GM12878 (cell line): ENCODE measurements around the gene SHROOM3. TPM values are rescaled to one million over a fixed set of nuclear protein-coding genes. Genes with fewer than 3 reads are reported as not detected.

Experiments used
- ATAC-seq: fragments of 200-7000 bp; cut with Tn5 transposase; 3 replicates; pipeline ENCODE4 v1.9.1; 2020; ENCODE audit warnings: mild to moderate bottlenecking, moderate library complexity
- BruUV-seq: library from RNA; stranded (reverse); fragments of 400-500 nt; replicated peaks from 2 replicates; lab custom pipeline; 2021; lab: Mats Ljungman, UMichigan
- CTCF ChIA-PET: fragments of 300-600 bp; sonication (Branson Sonifier 250); formaldehyde crosslinking; extraction: SDS; loops from one replicate; lab custom pipeline; 2021; ENCODE audit warnings: inconsistent platforms; lab: Yijun Ruan, JAX
- POLR2A ChIA-PET: fragments of 350-600 bp; formaldehyde crosslinking; extraction: SDS; loops from one replicate; lab custom pipeline; 2021; ENCODE audit warnings: inconsistent platforms; lab: Charles Lee
- RAD21 ChIA-PET: fragments of 300-600 bp; sonication (Branson Sonifier 250); formaldehyde crosslinking; loops from one replicate; lab custom pipeline; 2023; ENCODE audit warnings: antibody characterized with exemption; ENCODE audit not compliant: unreplicated experiment; lab: Charles Lee
- SMC1A ChIA-PET: fragments of 300-600 bp; sonication (Branson Sonifier 250); formaldehyde crosslinking; loops from one replicate; lab custom pipeline; 2023; ENCODE audit not compliant: unreplicated experiment, uncharacterized antibody; lab: Charles Lee
- DNase-seq: peaks from one replicate; pipeline ENCODE4 v3.0.0-alpha.2; 2011; ENCODE audit warnings: low read depth, low spot score
- FAIRE-seq: peaks from 3 replicates; lab custom pipeline; 2011; peaks lifted over from hg19 to GRCh38; lab: Jason Lieb, UNC
- H2AFZ ChIP-seq: 2 replicates; pipeline ENCODE4 v1.6.0; 2011; ENCODE audit warnings: low read depth, low read length, control low read depth; ENCODE audit not compliant: control insufficient read depth
- H3K27ac ChIP-seq: 2 replicates; pipeline ENCODE4 v1.5.1; 2011; ENCODE audit warnings: control low read depth; ENCODE audit not compliant: control insufficient read depth, insufficient read depth
- H3K27me3 ChIP-seq, 2 experiments: replicated peaks in 1 of 2; 2 replicates each; pipeline versions ENCODE4 v1.6.0 to v1.6.1; 2011; ENCODE audit warnings: low read length in 1 of 2; ENCODE audit not compliant: control insufficient read depth in 2 of 2, insufficient read depth in 2 of 2
- H3K36me3 ChIP-seq, 2 experiments: 2 replicates each; pipeline ENCODE4 v1.5.1; 2011; ENCODE audit warnings: low read length in 1 of 2; ENCODE audit not compliant: control insufficient read depth in 2 of 2, insufficient read depth in 2 of 2
- H3K4me1 ChIP-seq: 2 replicates; pipeline ENCODE4 v1.6.1; 2011; ENCODE audit warnings: mild to moderate bottlenecking, low read length, moderate library complexity, mixed read lengths; ENCODE audit not compliant: control insufficient read depth, insufficient read depth
- H3K4me2 ChIP-seq: 2 replicates; pipeline ENCODE4 v1.6.0; 2011; ENCODE audit warnings: control low read depth; ENCODE audit not compliant: control insufficient read depth, insufficient read depth
- H3K4me3 ChIP-seq: fragments of 200-600 bp; sonication (generic); 2 replicates; pipeline ENCODE4 v1.5.1; 2016
- H3K79me2 ChIP-seq: 2 replicates; pipeline ENCODE4 v1.6.0; 2011; ENCODE audit warnings: low read length; ENCODE audit not compliant: control insufficient read depth, insufficient read depth
- H3K9ac ChIP-seq: 2 replicates; pipeline ENCODE4 v1.8.0; 2011; ENCODE audit warnings: low read length, control low read depth, mixed read lengths; ENCODE audit not compliant: control insufficient read depth, insufficient read depth
- H3K9me3 ChIP-seq: replicated peaks from 3 replicates; pipeline ENCODE4 v1.5.1; 2011; ENCODE audit warnings: mild to moderate bottlenecking, low read length; ENCODE audit not compliant: control insufficient read depth, insufficient read depth
- H4K20me1 ChIP-seq: 2 replicates; pipeline ENCODE4 v1.6.0; 2011; ENCODE audit not compliant: control insufficient read depth, insufficient read depth
- BACH1 ChIP-seq: fragments of 450-650 bp; IDR thresholded peaks from 2 replicates; pipeline ENCODE4 v1.6.1; 2017; ENCODE audit warnings: mild to moderate bottlenecking, borderline replicate concordance
- BCL11A ChIP-seq: IDR thresholded peaks from 2 replicates; pipeline ENCODE4 v1.6.1; 2011; ENCODE audit warnings: low read depth, low read length
- CHD2 ChIP-seq: IDR thresholded peaks from 2 replicates; pipeline ENCODE4 v1.6.1; 2011; ENCODE audit warnings: low read depth, low read length, improper control_type of control experiment, borderline replicate concordance
- FOXK2 ChIP-seq: fragments of 450-650 bp; IDR thresholded peaks from 2 replicates; pipeline ENCODE4 v1.6.1; 2017; ENCODE audit warnings: mild to moderate bottlenecking, moderate library complexity
- LARP7 ChIP-seq: fragments of 450-650 bp; IDR thresholded peaks from 2 replicates; pipeline ENCODE4 v1.6.1; 2017; ENCODE audit warnings: mild to moderate bottlenecking
- POU2F2 ChIP-seq: IDR thresholded peaks from 3 replicates; pipeline ENCODE4 v1.6.1; 2011; ENCODE audit warnings: low read depth, mild to moderate bottlenecking, low read length, borderline replicate concordance
- RUNX3 ChIP-seq: IDR thresholded peaks from 2 replicates; pipeline ENCODE4 v1.6.1; 2012; ENCODE audit warnings: low read length, inconsistent platforms
- SIN3A ChIP-seq: IDR thresholded peaks from 2 replicates; pipeline ENCODE4 v1.6.1; 2012; ENCODE audit warnings: low read depth, low read length, improper control_type of control experiment
- TAF1 ChIP-seq: IDR thresholded peaks from 2 replicates; pipeline ENCODE4 v1.6.1; 2011; ENCODE audit warnings: mild to moderate bottlenecking, low read depth, low read length, borderline replicate concordance
- TCF3 ChIP-seq: IDR thresholded peaks from 2 replicates; pipeline ENCODE4 v1.6.1; 2012; ENCODE audit warnings: low read depth, mild to moderate bottlenecking, low read length, borderline replicate concordance; ENCODE audit not compliant: insufficient read depth
- WGBS: methylation state at CpG from one replicate; pipeline ENCODE4 v1.1.6; 2016; ENCODE audit warnings: low lambda C conversion rate; ENCODE audit not compliant: insufficient replicate concordance, insufficient coverage; ENCODE audit errors: missing lambda C conversion rate; 5-methylcytosine and 5-hydroxymethylcytosine counted together
- in situ Hi-C: fragments of 300-500 bp; cut with MboI; formaldehyde crosslinking; loops from 9 replicates; pipeline ENCODE4 v1.14.3; 2018; ENCODE audit warnings: mixed read lengths
- intact Hi-C: fragments of 100-400 bp; cut with micrococcal nuclease; formaldehyde crosslinking; loops from one replicate; pipeline ENCODE4 v1.14.2; 2022; ENCODE audit not compliant: unreplicated experiment
- polyA plus RNA-seq, 11 experiments: library from polyadenylated mRNA; depleted of rRNA in 4 of 11; unstranded in 6 of 11; stranded (reverse) in 5 of 11; fragments of >200 nt; fragmentation: Nextera tagmentation in 4 of 11; fragmentation: Illumina TruSeq in 1 of 11; extraction: Ambion mirVana in 4 of 11; extraction: Trizol in 1 of 11; gene quantifications; 1 replicate in 1 of 11; 2 replicates in 10 of 11; pipeline versions ENCODE4 v1.2.1 to v1.2.3, GENCODE V29; 2011 to 2016; ENCODE audit warnings: inconsistent platforms in 2 of 11, missing spikeins in 2 of 11, low read depth in 1 of 11
- total RNA-seq, 4 experiments: library from RNA; depleted of rRNA in 3 of 4; stranded (reverse); fragments of >200 nt in 3 of 4; fragmentation: Illumina TruSeq in 1 of 4; extraction: Trizol in 1 of 4; gene quantifications; 2 replicates each; pipeline versions ENCODE4 v1.2.1 to v1.2.3, GENCODE V29; 2013 to 2021
- TF ChIP-seq, protein P1 (sequence below): IDR thresholded peaks from 2 replicates; pipeline ENCODE4 v1.6.1; 2012; ENCODE audit warnings: low read length, inconsistent platforms
- TF ChIP-seq, protein P2 (sequence below): fragments of 150-350 bp; IDR thresholded peaks from 2 replicates; pipeline ENCODE4 v1.6.1; 2016; ENCODE audit warnings: low read depth, low read length
- TF ChIP-seq, protein P3 (sequence below): fragments of 150-350 bp; IDR thresholded peaks from 2 replicates; pipeline ENCODE4 v1.6.1; 2014; ENCODE audit warnings: mild to moderate bottlenecking, low read depth, low read length

The SHROOM3 gene
- total and polyA plus RNA-seq, 10 of the 15 experiments (the other 5 are each of a cell fraction or from before 2014, with no cell fraction given), result under 0.01 to 0.29 (median 0.08) TPM; not detected in 1

DNA sequence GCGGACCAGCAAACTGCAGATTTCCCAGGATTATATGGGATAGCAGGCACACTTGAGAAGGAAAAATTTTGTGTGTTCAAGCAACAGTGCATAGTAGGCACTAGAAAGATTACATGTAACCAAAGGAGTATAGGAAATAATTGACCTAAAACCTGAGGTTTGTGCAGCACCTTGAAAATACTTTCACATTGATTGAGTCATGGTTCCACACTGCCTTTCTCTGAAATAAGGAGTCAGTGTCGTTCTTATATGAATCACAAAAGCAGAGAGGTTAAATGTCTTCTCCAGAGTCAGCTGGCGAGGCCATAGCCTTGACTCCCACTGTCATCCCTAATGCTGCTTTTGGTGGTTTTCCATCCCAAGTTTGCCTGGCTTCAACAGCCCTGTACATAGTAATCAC lies 324.0 kb downstream of the SHROOM3 start:
- CTCF ChIA-PET, result interaction anchor here (1.1 to 1.7 kb wide), 3 partner anchors 11 to 286 kb away, joined by 3 to 9 read pairs (median 3); no protein-coding TSS in a partner anchor
- H3K79me2 ChIP-seq, result no peaks in the 10 kb centered on the region
- peaks cover 0 to 3% of the 10 kb centered on the region in 2 experiments; a peak in 2 of 4 replicates for H3K27me3 ChIP-seq
- no peak overlapping the region for H3K4me3 ChIP-seq
- RAD21 ChIA-PET, result interaction anchor here (0.7 kb wide), 1 partner anchor 227 kb away, joined by 3 read pairs; no protein-coding TSS in a partner anchor
- BruUV-seq, result no TSS peak
- H3K27ac ChIP-seq, result peak overlapping the region; percentile 22
- in situ Hi-C loops (no loop called here), intact Hi-C loops (no loop called here)
- 0 out of 2 replicates have a peak, but pooled peaks have one; percentile 25 for TF ChIP-seq BCL11A
- TF ChIP-seq SIN3A, result no peak
- no peak for TF ChIP-seq TCF3
- TF ChIP-seq LARP7, result no peak
- TF ChIP-seq, protein P1, sequence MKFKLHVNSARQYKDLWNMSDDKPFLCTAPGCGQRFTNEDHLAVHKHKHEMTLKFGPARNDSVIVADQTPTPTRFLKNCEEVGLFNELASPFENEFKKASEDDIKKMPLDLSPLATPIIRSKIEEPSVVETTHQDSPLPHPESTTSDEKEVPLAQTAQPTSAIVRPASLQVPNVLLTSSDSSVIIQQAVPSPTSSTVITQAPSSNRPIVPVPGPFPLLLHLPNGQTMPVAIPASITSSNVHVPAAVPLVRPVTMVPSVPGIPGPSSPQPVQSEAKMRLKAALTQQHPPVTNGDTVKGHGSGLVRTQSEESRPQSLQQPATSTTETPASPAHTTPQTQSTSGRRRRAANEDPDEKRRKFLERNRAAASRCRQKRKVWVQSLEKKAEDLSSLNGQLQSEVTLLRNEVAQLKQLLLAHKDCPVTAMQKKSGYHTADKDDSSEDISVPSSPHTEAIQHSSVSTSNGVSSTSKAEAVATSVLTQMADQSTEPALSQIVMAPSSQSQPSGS, result peak; percentile 54; the same call in 1 of the 2 replicates
- TF ChIP-seq RUNX3, result peak; percentile 75
- TF ChIP-seq, protein P2, sequence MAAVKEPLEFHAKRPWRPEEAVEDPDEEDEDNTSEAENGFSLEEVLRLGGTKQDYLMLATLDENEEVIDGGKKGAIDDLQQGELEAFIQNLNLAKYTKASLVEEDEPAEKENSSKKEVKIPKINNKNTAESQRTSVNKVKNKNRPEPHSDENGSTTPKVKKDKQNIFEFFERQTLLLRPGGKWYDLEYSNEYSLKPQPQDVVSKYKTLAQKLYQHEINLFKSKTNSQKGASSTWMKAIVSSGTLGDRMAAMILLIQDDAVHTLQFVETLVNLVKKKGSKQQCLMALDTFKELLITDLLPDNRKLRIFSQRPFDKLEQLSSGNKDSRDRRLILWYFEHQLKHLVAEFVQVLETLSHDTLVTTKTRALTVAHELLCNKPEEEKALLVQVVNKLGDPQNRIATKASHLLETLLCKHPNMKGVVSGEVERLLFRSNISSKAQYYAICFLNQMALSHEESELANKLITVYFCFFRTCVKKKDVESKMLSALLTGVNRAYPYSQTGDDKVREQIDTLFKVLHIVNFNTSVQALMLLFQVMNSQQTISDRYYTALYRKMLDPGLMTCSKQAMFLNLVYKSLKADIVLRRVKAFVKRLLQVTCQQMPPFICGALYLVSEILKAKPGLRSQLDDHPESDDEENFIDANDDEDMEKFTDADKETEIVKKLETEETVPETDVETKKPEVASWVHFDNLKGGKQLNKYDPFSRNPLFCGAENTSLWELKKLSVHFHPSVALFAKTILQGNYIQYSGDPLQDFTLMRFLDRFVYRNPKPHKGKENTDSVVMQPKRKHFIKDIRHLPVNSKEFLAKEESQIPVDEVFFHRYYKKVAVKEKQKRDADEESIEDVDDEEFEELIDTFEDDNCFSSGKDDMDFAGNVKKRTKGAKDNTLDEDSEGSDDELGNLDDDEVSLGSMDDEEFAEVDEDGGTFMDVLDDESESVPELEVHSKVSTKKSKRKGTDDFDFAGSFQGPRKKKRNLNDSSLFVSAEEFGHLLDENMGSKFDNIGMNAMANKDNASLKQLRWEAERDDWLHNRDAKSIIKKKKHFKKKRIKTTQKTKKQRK, result no peak
- TF ChIP-seq CHD2, result no peak
- no peak for TF ChIP-seq TAF1
- TF ChIP-seq, protein P3, sequence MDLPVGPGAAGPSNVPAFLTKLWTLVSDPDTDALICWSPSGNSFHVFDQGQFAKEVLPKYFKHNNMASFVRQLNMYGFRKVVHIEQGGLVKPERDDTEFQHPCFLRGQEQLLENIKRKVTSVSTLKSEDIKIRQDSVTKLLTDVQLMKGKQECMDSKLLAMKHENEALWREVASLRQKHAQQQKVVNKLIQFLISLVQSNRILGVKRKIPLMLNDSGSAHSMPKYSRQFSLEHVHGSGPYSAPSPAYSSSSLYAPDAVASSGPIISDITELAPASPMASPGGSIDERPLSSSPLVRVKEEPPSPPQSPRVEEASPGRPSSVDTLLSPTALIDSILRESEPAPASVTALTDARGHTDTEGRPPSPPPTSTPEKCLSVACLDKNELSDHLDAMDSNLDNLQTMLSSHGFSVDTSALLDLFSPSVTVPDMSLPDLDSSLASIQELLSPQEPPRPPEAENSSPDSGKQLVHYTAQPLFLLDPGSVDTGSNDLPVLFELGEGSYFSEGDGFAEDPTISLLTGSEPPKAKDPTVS, result no peak
- TF ChIP-seq BACH1, result no peak
- no peak for TF ChIP-seq POU2F2
- no peak for TF ChIP-seq FOXK2
- no peak overlapping the region for H2AFZ ChIP-seq
- H4K20me1 ChIP-seq, result no peaks in the 10 kb centered on the region
- FAIRE-seq, result peak; percentile 71
- no peaks in the 10 kb centered on the region for H3K9me3 ChIP-seq
- 8% methylated on average over 3 of the region's 3 CpGs for WGBS
- peak; percentile 68 for ATAC-seq
- peak overlapping the region; percentile 31 for H3K4me2 ChIP-seq
- no peaks in the 10 kb centered on the region for H3K36me3 ChIP-seq
- no peak overlapping the region for H3K9ac ChIP-seq
- SMC1A ChIA-PET, result no interaction called here
- POLR2A ChIA-PET, result no interaction called here
- DNase-seq, result peak; percentile 17
- peaks cover 15% of the 10 kb centered on the region for H3K4me1 ChIP-seq
